Hematopoietic multipotent progenitor cell treated with erythropoietin and hydrocortisone succinate and interleukin-3 and kit ligand, for 17 days (in vitro differentiated cells): ENCODE measurements around the gene TACR2.

ENCODE experiments used
- DNase-seq: peaks from one replicate; pipeline ENCODE4 v3.0.0-alpha.2; 2015; ENCODE audit warnings: low spot score

Gene TACR2

GRCh38 chr10:69402386-69402785 lies 14.3 kb downstream of the TACR2 start:
- no peak for DNase-seq

- no peak for DNase-seq
These were observed 15.3 kb downstream of the TACR2 start for GRCh38 chr10:69401416-69401815.

GRCh38 chr10:69400936-69401335 lies 15.8 kb downstream of the TACR2 start:
- DNase-seq = no peak

DNA sequence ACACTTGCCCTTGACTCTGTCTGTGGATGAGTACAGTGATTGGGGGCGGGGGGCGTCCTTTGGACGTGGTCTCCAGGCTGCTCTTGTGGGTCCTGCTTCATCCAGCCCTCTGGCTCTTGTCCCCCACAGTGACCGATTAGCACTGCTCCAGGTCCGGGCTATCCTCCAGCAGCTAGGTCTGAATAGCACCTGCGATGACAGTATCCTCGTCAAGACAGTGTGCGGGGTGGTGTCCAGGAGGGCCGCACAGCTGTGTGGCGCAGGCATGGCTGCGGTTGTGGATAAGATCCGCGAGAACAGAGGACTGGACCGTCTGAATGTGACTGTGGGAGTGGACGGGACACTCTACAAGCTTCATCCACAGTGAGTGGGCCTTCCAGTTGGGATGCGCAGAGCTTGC lies 18.3 kb downstream of the TACR2 start:
- no peak for DNase-seq

DNA sequence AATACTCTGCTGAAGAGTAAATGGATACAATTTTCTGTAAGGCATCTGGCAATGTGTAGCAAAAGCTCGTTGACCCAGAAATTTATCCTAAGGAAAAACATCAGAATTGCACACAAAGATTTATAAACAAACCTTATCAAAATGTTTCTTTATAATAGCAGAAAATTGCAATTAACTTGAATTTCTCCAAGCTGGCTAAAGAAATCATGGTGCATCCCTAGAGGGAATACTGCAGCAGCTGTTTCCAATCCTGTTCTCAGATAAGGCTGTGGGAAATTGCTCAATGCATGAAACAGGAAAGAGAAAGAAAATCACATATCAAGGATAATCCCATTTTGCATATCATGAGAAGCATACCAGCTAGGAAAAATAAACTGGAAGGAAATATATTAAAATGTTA lies 18.7 kb downstream of the TACR2 start:
- no peak for DNase-seq

DNA sequence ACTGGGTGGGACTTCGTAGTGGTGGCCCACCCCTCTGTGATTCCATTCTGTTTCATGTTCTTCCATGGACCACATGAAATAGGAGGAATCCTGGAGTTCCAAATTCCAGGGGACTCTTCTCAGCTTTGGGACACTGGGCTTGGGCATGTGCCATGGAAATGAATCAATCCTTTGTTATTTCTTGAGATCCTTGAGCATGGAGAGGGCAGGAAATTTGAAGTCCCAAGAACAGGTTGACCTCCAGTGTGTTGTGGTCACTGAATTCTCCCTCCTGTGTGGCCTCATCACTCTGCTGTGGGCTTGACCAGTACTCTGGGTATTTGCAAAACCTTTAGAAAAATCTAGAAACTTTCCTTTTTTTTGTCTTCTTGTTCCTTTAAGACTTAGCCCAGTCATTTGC lies 22.7 kb downstream of the TACR2 start:
- DNase-seq = no peak

DNA sequence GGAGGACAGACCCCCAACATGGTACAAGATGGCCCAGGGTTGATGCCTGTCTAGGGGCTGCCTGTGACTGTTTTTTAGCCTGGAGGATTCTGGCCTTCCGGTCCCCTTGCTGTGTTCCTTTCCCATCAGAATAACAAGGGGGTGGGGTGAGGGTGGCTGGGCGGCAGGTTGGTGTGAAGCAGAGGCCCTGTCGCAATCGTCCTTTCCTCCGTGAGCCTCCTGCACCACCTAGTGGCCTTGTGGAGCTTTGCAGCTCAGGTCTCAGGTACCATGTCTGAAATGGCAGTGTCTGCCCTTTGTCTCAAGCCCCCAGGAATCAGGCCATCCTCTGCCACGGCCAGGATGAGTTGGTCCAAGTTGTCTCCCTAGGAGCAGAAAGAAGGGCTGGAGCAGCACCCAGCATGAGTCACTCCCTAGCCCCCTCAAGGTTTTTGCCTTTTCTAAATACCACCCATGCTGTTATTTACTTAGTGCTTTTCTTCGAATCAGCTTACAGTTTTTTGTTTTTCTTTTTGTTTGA lies 24.2 kb downstream of the TACR2 start:
- DNase-seq = peak; percentile 91

DNA sequence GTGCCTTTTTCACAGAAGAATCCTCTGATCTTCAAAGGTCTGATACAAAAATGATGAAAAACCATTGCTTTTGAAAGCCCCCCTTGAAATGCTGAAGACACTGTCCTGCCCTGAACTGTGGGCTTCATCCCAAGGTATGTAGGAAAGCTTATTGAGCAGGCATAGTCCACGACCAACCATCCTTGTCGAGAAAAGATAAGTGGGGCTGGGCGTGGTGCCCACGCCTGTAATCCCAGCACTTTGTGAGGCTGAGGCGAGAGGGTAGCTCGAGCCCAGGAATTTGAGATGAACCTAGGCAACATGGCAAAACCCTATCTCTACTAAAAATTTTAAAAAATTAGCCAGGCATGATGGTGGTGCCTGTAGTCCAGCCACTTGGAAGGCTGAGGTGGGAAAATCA lies 25.6 kb downstream of the TACR2 start:
- DNase-seq = peak; percentile 37

- peak; percentile 87 for DNase-seq
These were observed 26.8 kb downstream of the TACR2 start for GRCh38 chr10:69389827-69390490.

DNA sequence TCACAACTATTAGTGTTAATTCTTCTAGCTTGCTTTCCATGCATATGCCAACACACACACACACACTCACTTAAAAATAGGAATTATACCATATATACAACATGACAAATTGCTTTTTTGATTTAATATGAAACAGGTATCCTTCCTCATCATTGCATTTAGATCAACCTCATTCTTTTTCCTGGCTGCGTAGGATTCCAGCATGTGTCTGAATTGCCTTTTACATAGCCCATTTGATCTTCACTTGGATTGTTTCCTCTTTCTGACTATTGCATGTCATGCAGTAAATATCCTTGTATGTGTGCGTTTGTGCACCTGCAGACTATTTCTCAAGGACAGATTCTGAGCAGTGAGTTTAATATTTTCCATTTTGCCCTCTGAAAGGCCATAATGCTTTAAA lies 28.2 kb downstream of the TACR2 start:
- no peak for DNase-seq

GRCh38 chr10:69387500-69387899 lies 29.2 kb downstream of the TACR2 start:
- DNase-seq = no peak

DNA sequence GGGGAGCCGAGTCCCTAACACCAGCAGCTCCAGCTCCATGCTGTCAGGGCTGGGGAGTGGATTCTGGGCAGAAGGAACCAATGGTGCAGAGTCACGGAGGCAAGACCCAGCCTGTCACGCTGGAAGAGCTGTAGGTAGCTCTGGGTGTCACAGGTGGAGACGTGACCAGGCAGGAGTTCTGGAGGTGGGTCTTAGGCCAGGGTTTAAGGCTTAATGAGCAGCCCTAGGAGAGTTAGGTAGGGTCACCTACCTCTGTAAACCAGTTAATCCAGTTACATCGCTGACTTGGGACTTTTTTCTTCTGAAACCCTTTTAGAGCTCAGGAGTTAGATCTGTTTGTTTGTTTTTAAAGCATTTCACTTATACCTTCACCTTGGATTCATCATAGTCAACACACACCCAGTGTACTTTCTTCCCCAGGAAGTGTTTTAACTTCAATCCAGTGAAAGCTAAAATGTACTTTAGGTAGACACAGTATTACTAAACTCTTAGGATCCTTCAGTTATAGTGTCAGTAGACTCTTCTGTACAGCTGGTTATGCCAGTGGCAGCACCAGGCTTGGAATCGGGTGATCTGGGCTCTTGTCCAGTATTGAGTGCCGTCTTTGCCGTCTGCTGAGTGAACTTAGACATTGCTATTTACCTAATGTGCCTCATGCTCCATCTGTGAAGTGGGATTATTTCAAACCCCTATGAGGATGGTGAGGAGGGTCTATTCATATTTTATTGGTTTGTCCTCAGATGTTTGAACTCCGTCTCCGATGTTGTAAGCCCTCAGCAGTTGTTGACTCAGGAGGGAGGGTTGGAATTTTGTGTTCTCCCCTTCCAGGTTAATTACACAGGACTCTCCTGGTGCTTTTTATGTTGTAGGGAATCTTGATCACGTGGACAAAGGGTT lies 31.0 kb downstream of the TACR2 start:
- no peak for DNase-seq

- no peak for DNase-seq
These were observed 32.4 kb downstream of the TACR2 start for GRCh38 chr10:69384320-69384719.

- no peak for DNase-seq
These were observed 33.2 kb downstream of the TACR2 start for GRCh38 chr10:69383558-69383957.

GRCh38 chr10:69382382-69383117 lies 34.2 kb downstream of the TACR2 start:
- no peak for DNase-seq

DNA sequence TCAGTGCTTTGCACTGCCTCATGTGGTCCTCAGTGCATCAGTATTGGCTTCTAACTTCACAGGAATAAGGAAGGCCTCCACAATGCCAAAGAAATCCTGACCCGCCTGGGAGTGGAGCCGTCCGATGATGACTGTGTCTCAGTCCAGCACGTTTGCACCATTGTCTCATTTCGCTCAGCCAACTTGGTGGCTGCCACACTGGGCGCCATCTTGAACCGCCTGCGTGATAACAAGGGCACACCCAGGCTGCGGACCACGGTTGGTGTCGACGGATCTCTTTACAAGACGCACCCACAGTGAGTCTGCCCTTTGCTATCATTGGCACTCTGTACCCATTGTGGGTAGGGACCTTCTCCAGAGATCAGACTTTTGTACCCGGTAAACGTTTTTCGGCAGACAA lies 36.9 kb downstream of the TACR2 start:
- no peak for DNase-seq

DNA sequence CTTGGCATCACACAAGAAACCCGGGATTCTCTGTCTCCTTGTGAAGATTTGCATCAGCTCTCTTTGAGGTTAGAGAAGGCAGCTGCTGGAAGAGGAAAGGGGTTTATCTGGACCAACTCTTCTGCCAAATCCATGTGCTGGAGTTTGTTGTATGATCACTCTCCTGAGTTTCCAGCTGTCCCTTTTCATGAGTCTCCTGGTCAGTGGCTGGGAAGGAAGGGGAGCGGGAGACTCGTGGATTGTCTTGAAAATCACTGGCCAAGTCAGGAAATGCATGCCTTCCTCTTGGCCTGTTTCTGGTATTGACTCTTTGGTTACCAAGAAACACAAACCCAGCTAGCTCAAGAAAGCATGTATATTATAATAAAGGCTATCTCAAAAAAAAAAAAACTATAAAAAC lies 38.8 kb downstream of the TACR2 start:
- no peak for DNase-seq

GRCh38 chr10:69377191-69377590 lies 39.5 kb downstream of the TACR2 start:
- DNase-seq = no peak

DNA sequence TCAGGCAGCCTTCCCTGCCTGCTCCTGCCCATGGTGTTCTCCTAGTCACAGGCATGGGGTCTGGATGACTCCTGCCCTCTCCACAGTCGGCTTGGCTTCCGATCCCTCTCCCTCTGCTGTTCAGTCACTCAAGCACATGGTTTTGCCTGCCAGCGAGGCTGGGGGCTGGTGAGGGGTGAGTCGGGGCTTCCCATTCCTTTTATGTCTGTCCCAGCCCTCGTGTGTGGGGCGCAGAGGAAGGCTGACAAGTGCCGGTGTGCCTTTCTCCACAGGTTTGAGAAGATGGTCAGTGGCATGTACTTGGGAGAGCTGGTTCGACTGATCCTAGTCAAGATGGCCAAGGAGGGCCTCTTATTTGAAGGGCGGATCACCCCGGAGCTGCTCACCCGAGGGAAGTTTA lies 40.1 kb downstream of the TACR2 start:
- no peak for DNase-seq

DNA sequence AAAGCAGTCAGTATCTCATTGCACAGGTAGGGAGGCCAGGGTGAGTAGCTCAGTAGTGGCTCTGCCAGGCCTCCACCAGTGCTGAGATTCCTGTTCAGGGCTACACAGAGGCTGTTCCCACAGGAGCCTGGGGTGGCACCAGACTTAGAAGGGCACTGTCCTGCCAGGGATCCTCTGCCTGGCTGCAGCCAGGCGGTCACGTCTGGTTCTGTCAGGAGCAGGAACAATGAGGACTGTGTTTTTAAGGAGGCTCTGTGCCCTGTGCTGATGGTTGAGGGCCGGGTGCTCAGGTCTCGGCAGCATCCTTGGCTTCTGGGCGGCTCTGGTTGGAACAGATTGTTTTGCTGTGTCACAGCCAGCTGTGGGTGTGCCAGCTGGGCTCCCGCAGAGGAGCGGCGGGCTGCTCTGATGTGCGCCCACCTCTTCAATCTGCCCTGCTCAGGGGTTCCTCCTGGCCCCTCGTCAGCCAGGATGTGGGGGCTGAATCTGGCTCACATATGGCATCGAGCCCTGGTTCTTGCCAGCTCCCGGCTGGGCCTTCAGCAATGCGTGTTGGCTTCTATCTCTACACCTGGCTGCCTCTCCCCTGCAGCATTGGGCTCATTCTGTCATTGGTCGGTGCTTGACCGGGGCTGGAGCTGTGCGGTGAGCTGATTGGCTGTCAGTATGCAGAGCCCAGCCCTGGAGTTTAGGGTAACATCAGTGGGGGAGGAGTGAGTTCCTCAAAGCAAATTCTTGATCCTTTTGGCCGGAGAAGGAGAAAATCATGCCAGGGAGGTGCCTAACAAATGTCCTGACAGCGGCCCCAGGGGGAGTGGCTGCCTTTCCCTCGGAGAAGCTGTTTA lies 41.2 kb downstream of the TACR2 start:
- peak; percentile 19 for DNase-seq

GRCh38 chr10:69374931-69375306 lies 41.8 kb downstream of the TACR2 start:
- no peak for DNase-seq

DNA sequence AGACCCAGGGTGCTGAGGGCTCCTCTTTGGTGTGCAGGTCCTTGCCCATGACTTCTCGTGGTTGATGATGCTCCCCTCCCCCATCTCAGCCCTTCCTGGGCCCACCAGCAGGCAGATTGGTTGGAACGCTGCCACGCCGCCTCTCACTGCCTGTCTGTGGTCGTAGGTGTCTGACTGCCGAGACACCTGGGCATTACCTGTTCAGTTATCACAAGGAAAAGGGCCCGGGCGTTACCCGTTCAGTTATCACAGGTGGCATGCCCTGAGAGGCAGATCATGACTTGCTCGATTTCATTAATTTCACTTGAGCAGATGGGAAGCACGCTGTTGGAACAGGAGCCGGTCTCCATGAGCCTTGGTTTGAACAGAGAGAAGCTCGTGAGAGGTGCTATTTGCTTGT lies 42.5 kb downstream of the TACR2 start:
- no peak for DNase-seq
